Uterus (tissue), 2 donors: ENCODE data around the gene MFRP.

Experiments
- POLR2A ChIP-seq, 2 donors: fragments of 450-650 bp; IDR thresholded peaks; one replicate each; pipeline ENCODE4 v1.6.1; 2016; ENCODE audit warnings: antibody characterized with exemption in 2 of 2, mild to moderate bottlenecking in 1 of 2, moderate library complexity in 1 of 2
- TF ChIP-seq, protein P1 (sequence below), 4 experiments: fragments of 200-600 bp in 2 of 4; fragments of 450-650 bp in 2 of 4; sonication (generic) in 2 of 4; IDR thresholded peaks; one replicate each; pipeline ENCODE4 v1.5.1; 2016 to 2019; ENCODE audit warnings: antibody characterized with exemption in 4 of 4, mild to moderate bottlenecking in 2 of 4, moderate library complexity in 1 of 4

DNA sequence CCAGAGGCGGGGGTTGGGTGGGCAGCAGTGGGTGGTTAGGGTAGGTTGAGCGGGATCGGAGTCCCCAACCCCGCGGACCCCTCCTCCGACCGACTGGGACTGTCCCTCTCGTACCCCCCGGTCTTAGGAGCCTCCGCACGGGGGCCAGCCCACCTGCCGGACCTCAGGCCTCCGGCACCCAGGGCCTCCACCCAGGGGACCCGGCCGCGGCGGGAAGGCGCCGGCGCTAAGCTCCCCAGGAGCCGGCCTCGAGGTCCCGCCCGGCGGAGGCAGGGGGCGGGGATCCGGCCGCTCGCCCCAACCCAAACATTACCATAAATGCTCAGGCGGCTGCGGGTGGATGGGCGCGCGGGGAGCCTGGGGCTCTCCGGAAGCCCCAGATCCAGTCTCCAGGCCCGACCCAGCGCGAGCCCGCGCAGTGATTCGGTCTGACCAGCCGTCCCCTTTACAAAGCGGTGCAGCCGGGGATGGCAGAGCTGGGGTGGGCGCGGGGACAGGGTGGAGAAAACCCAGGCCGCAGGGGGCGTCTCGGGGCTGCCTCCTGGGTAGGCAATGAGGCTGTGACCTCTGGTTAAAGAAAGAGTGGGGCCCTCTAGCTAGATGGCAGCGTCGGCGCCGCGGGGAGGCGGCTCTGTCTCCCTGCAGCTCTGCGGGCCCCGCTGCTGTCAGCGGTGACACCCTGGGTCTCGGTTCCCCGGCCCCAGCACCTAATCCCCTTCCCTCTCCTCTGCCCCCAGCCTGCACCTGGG is 25.6 kb downstream of the MFRP start:
- TF ChIP-seq, protein P1, sequence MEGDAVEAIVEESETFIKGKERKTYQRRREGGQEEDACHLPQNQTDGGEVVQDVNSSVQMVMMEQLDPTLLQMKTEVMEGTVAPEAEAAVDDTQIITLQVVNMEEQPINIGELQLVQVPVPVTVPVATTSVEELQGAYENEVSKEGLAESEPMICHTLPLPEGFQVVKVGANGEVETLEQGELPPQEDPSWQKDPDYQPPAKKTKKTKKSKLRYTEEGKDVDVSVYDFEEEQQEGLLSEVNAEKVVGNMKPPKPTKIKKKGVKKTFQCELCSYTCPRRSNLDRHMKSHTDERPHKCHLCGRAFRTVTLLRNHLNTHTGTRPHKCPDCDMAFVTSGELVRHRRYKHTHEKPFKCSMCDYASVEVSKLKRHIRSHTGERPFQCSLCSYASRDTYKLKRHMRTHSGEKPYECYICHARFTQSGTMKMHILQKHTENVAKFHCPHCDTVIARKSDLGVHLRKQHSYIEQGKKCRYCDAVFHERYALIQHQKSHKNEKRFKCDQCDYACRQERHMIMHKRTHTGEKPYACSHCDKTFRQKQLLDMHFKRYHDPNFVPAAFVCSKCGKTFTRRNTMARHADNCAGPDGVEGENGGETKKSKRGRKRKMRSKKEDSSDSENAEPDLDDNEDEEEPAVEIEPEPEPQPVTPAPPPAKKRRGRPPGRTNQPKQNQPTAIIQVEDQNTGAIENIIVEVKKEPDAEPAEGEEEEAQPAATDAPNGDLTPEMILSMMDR (IDR thresholded peaks at IDR 0.05): no peak
- peak; percentile 81 for TF ChIP-seq POLR2A (IDR thresholded peaks at IDR 0.05)
